Dermis lymphatic vessel endothelial cell (primary cell): ENCODE data around the gene CCDC38. TPM values are rescaled to one million over a fixed set of nuclear protein-coding genes. Genes with fewer than 3 reads are reported as not detected.

Experiments
- total RNA-seq: library from RNA; depleted of rRNA; stranded (reverse); fragments of >200 nt; gene quantifications from 2 replicates; pipeline ENCODE4 v1.2.1, GENCODE V29; 2014

Gene CCDC38
- not detected in 2 replicates for total RNA-seq

GRCh38 chr12:95942524-95943329 is at the start of gene CCDC38:
Gene CCDC38, minus strand, starts transcription at chr12:95942614. Its CDS starts 6,105 bp downstream, at chr12:95936509.

GRCh38 chr12:95943330-95943842 is 972 bp upstream of the CCDC38 start, which contains the start of gene AMDHD1:
Gene AMDHD1, plus strand, starts transcription at chr12:95943331. Its CDS starts 68 bp downstream, at chr12:95943399.

GRCh38 chr12:95858451-95859343 is 83.7 kb downstream of the CCDC38 start, which contains the start of gene SNRPF:
Gene SNRPF, plus strand, starts transcription at chr12:95858952. Its CDS starts 122 bp downstream, at chr12:95859074.

Other genes with a start within 250 kb of the CCDC38 start
- 88.1 and 731 TPM in 2 replicates for gene NTN4, start 151.8 kb downstream of the CCDC38 start, total RNA-seq
- 18.6 and 20.5 TPM in 2 replicates for gene SNRPF, start 83.7 kb downstream of the CCDC38 start, total RNA-seq
- gene AMDHD1, start 717 bp upstream of the CCDC38 start, total RNA-seq = under 0.01 TPM in 1 of 2 replicates, not detected in the other
- gene HAL, start 53.7 kb upstream of the CCDC38 start, total RNA-seq = 0.11 and 0.17 TPM in 2 replicates
- gene LTA4H, start 93.0 kb upstream of the CCDC38 start, total RNA-seq = 53.4 and 78.7 TPM in 2 replicates